Effector memory CD4-positive, alpha-beta T cell (primary cell): Measurements from ENCODE around the gene FAM83C.

Source experiments
- DNase-seq, 3 donors: peaks; one replicate each; pipeline ENCODE4 v3.0.0-alpha.2; 2020
- H3K27ac ChIP-seq: 2 replicates; pipeline ENCODE4 v1.7.0; 2013; ENCODE audit warnings: mild to moderate bottlenecking, low read length, moderate library complexity; ENCODE audit not compliant: insufficient read depth, poor library complexity, severe bottlenecking
- H3K27me3 ChIP-seq: replicated peaks from 2 replicates; pipeline ENCODE4 v1.7.0; 2013; ENCODE audit warnings: mild to moderate bottlenecking, low read length; ENCODE audit not compliant: insufficient read depth, control insufficient read depth, poor library complexity, severe bottlenecking
- H3K36me3 ChIP-seq: 2 replicates; pipeline ENCODE4 v1.7.0; 2013; ENCODE audit warnings: mild to moderate bottlenecking, low read length, moderate library complexity; ENCODE audit not compliant: control insufficient read depth, insufficient read depth
- H3K4me1 ChIP-seq: 2 replicates; pipeline ENCODE4 v1.7.0; 2013; ENCODE audit warnings: low read length, mild to moderate bottlenecking; ENCODE audit not compliant: control insufficient read depth, insufficient read depth, poor library complexity, severe bottlenecking
- H3K4me3 ChIP-seq: 2 replicates; pipeline ENCODE4 v1.7.0; 2013; ENCODE audit warnings: low read length, low read depth, mild to moderate bottlenecking; ENCODE audit not compliant: insufficient read depth, poor library complexity, severe bottlenecking
- H3K9me3 ChIP-seq: 2 replicates; pipeline ENCODE4 v1.7.0; 2013; ENCODE audit warnings: mild to moderate bottlenecking, low read length, moderate library complexity; ENCODE audit not compliant: control insufficient read depth

The FAM83C gene

GRCh38 chr20:35328689-35329088 lies 36.5 kb upstream of the FAM83C start:
- Histone ChIP-seq H3K4me3 (no peak overlapping the region), H3K27ac (no peak overlapping the region), H3K36me3 (no peaks in the 10 kb centered on the region), H3K27me3 (no peaks in the 10 kb centered on the region), H3K9me3 (no peaks in the 10 kb centered on the region), H3K4me1 (no peaks in the 10 kb centered on the region)
- no peak for DNase-seq

- no peak overlapping the region for H3K27ac ChIP-seq
- no peak for DNase-seq
- no peaks in the 10 kb centered on the region for H3K27me3 ChIP-seq
- H3K4me1 ChIP-seq, result no peaks in the 10 kb centered on the region
- no peaks in the 10 kb centered on the region for H3K36me3 ChIP-seq
- no peak overlapping the region for H3K4me3 ChIP-seq
- H3K9me3 ChIP-seq, result no peaks in the 10 kb centered on the region
Measured at GRCh38 chr20:35328095-35328685, 36.0 kb upstream of the FAM83C start.

- Histone ChIP-seq H3K27me3 (no peaks in the 10 kb centered on the region), H3K4me3 (no peak overlapping the region), H3K4me1 (no peaks in the 10 kb centered on the region), H3K9me3 (no peaks in the 10 kb centered on the region), H3K36me3 (no peaks in the 10 kb centered on the region), H3K27ac (no peak overlapping the region)
- DNase-seq, result no peak
Measured at GRCh38 chr20:35327074-35327976, 35.1 kb upstream of the FAM83C start.

GRCh38 chr20:35326740-35327073 lies 34.5 kb upstream of the FAM83C start:
- Histone ChIP-seq H3K9me3 (no peaks in the 10 kb centered on the region), H3K4me1 (no peaks in the 10 kb centered on the region), H3K27me3 (no peaks in the 10 kb centered on the region), H3K27ac (no peak overlapping the region), H3K36me3 (no peaks in the 10 kb centered on the region), H3K4me3 (no peak overlapping the region)
- DNase-seq, result no peak

GRCh38 chr20:35326021-35326739 lies 34.0 kb upstream of the FAM83C start:
- Histone ChIP-seq H3K4me3 (no peak overlapping the region), H3K9me3 (no peaks in the 10 kb centered on the region), H3K27ac (no peak overlapping the region), H3K4me1 (no peaks in the 10 kb centered on the region), H3K27me3 (no peaks in the 10 kb centered on the region), H3K36me3 (no peaks in the 10 kb centered on the region)
- DNase-seq, result no peak

- Histone ChIP-seq H3K4me1 (no peaks in the 10 kb centered on the region), H3K27ac (no peak overlapping the region), H3K36me3 (no peaks in the 10 kb centered on the region), H3K27me3 (no peaks in the 10 kb centered on the region), H3K4me3 (no peak overlapping the region), H3K9me3 (no peaks in the 10 kb centered on the region)
- DNase-seq, result no peak
Measured at GRCh38 chr20:35325401-35325800, 33.2 kb upstream of the FAM83C start.

- Histone ChIP-seq H3K27ac (no peak overlapping the region), H3K4me3 (no peak overlapping the region), H3K4me1 (no peaks in the 10 kb centered on the region), H3K9me3 (no peaks in the 10 kb centered on the region), H3K27me3 (no peaks in the 10 kb centered on the region), H3K36me3 (no peaks in the 10 kb centered on the region)
- no peak for DNase-seq
Measured at GRCh38 chr20:35320396-35321126, 28.3 kb upstream of the FAM83C start.

GRCh38 chr20:35319871-35320197 lies 27.6 kb upstream of the FAM83C start:
- DNase-seq, result no peak
- Histone ChIP-seq H3K36me3 (no peaks in the 10 kb centered on the region), H3K9me3 (no peaks in the 10 kb centered on the region), H3K4me1 (no peaks in the 10 kb centered on the region), H3K27me3 (no peaks in the 10 kb centered on the region), H3K27ac (no peak overlapping the region), H3K4me3 (no peak overlapping the region)

- no peaks in the 10 kb centered on the region for H3K4me1 ChIP-seq
- no peaks in the 10 kb centered on the region for H3K9me3 ChIP-seq
- no peak overlapping the region for H3K4me3 ChIP-seq
- no peak overlapping the region for H3K27ac ChIP-seq
- DNase-seq, result no peak
- no peaks in the 10 kb centered on the region for H3K36me3 ChIP-seq
- H3K27me3 ChIP-seq, result no peaks in the 10 kb centered on the region
Measured at GRCh38 chr20:35319192-35319870, 27.1 kb upstream of the FAM83C start.
